Measurements from ENCODE around the gene CGA. TPM values are rescaled to one million over a fixed set of nuclear protein-coding genes. Genes with fewer than 3 reads are reported as not detected.

Gene CGA
- total and polyA plus RNA-seq, 11 donors, result 0.40 to 0.89 (median 0.49) TPM; not detected in 8

DNA sequence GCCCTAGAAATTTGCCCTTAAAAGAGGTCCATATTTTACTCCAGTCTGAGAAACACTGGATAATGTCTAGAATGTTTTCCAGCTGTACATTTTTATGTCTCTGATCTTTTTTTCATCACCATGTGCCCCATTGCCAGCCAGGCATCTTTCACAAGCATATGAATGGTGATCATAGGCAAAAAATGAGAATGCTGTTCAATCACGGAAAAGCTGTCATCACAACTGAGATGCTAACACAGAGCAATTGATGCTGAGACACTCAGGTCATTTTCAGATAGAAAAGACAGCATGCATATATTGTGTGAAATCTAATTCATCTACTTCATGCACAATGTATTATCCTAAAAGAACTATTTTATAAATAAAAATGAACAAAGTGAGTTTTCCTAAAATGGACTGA lies 41.6 kb downstream of the CGA start:
- no peak for ATAC-seq
- intact Hi-C loops (cut with DNase I), result no loop called here
- Histone ChIP-seq H3K9me3 (no peaks in the 10 kb centered on the region), H3K4me1 (no peaks in the 10 kb centered on the region), H3K27me3 (peaks cover 0 to 6% (median 0%) of the 10 kb centered on the region in 9 donors), H3K4me3 (no peak overlapping the region), H3K27ac (no peak overlapping the region), H3K36me3 (no peaks in the 10 kb centered on the region)
- 41 to 51% (median 45%) methylated on average over 1 of the region's 1 CpG for WGBS, 4 donors
- no peak for DNase-seq
- TF ChIP-seq POLR2A (IDR thresholded peaks at IDR 0.05), result no peak
- TF ChIP-seq, protein P1, sequence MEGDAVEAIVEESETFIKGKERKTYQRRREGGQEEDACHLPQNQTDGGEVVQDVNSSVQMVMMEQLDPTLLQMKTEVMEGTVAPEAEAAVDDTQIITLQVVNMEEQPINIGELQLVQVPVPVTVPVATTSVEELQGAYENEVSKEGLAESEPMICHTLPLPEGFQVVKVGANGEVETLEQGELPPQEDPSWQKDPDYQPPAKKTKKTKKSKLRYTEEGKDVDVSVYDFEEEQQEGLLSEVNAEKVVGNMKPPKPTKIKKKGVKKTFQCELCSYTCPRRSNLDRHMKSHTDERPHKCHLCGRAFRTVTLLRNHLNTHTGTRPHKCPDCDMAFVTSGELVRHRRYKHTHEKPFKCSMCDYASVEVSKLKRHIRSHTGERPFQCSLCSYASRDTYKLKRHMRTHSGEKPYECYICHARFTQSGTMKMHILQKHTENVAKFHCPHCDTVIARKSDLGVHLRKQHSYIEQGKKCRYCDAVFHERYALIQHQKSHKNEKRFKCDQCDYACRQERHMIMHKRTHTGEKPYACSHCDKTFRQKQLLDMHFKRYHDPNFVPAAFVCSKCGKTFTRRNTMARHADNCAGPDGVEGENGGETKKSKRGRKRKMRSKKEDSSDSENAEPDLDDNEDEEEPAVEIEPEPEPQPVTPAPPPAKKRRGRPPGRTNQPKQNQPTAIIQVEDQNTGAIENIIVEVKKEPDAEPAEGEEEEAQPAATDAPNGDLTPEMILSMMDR (IDR thresholded peaks at IDR 0.05), result no peak

DNA sequence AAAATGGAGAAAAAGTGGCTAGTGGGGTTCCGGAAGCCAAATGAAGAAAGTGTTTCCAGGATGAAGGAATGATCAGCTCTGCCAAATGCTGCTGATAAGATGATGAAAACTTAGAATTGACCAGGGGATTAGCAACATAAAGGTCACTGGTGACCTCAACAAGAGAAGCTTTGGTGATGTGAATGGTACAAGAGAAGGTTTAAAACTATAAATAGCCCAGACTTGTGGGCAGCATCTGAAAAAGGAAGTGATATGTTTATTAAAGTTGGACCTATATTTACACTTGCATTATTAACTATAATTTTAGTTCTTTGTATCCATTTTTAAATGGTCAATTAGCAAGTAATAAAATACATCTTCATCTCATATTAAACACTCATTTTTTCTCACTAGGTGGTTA lies 45.1 kb downstream of the CGA start:
- H3K4me1 ChIP-seq, result no peaks in the 10 kb centered on the region
- WGBS, 4 donors, result 74 to 84% (median 79%) methylated on average over 1 of the region's 1 CpG
- no peaks in the 10 kb centered on the region for H3K36me3 ChIP-seq
- H3K4me3 ChIP-seq, result no peak overlapping the region
- no peak for TF ChIP-seq POLR2A (IDR thresholded peaks at IDR 0.05)
- TF ChIP-seq, protein P1 (IDR thresholded peaks at IDR 0.05), result no peak
- H3K9me3 ChIP-seq, result no peaks in the 10 kb centered on the region
- ATAC-seq (peak in 1 of 4 donors; percentile 50), DNase-seq (no peak)
- intact Hi-C loops (cut with DNase I), result no loop called here
- H3K27me3 ChIP-seq, result peaks cover 0 to 3% (median 0%) of the 10 kb centered on the region in 9 donors
- H3K27ac ChIP-seq, result no peak overlapping the region

DNA sequence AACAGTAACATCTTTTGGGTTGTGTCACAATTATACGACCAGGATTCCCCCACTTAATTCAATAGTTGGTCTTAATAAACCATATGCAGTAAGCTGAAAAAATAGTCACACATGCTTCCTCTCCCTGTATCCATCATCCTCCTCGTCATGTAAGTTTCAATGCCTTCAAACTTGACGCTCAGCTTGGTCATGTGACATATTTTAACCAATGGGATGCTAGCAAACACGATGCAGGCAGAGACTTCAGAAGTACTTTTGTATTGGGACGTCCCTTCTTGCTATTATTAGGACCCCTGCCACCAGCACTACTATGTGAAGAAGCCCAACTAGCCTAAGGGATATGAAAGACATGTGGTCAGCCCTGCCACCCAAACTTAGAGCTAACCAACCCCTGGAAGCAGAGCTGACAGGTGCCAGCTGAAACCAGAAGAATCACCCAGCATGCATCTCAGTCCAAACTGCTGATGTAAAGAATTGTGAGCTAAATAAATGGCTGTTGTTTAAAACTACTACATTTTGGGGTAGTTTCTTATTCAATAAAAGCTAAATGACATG lies 49.3 kb downstream of the CGA start:
- 47 to 68% (median 60%) methylated on average over 5 of the region's 5 CpGs for WGBS, 4 donors
- intact Hi-C loops (cut with DNase I), result no loop called here
- Histone ChIP-seq H3K27ac (no peak overlapping the region), H3K4me1 (no peaks in the 10 kb centered on the region), H3K9me3 (peaks cover 0 to 9% (median 0%) of the 10 kb centered on the region in 12 donors), H3K27me3 (no peaks in the 10 kb centered on the region), H3K36me3 (no peaks in the 10 kb centered on the region), H3K4me3 (no peak overlapping the region)
- ATAC-seq (no peak), DNase-seq (no peak)
- TF ChIP-seq, protein P1 (IDR thresholded peaks at IDR 0.05), result no peak
- TF ChIP-seq POLR2A (IDR thresholded peaks at IDR 0.05), result no peak

DNA sequence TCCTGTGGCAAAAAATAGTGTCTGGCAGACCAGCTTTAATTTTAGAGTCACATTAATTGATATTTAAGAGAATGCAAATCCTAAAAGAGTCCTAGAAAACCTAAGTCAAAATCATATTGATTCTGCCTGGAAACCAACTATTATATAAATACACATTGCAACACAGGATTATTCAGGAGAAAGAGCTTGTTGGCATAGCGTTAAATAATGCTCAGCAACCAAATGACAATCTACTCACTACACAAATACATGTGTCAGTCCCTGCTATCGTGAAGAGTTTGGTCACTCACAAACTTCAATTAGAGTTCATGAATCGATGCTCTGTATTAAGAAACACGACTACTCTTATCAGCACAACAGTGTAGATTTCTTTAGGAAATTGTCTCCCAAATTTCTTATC lies 54.2 kb downstream of the CGA start:
- ATAC-seq, result no peak

More for the DNA sequence above, 54.2 kb downstream of the CGA start:
- Histone ChIP-seq H3K27ac (no peak overlapping the region), H3K36me3 (no peaks in the 10 kb centered on the region), H3K4me1 (no peaks in the 10 kb centered on the region), H3K9me3 (peaks cover 0 to 9% (median 0%) of the 10 kb centered on the region in 12 donors), H3K27me3 (no peaks in the 10 kb centered on the region), H3K4me3 (no peak overlapping the region)
- intact Hi-C loops (cut with DNase I), result no loop called here
- WGBS, 4 donors, result 71 to 87% (median 82%) methylated on average over 4 of the region's 4 CpGs
- no peak for TF ChIP-seq POLR2A (IDR thresholded peaks at IDR 0.05)
- TF ChIP-seq, protein P1 (IDR thresholded peaks at IDR 0.05), result no peak
- DNase-seq, result no peak

Other genes starting within 250 kb of the CGA start
- not detected for gene HTR1E, start 157.6 kb downstream of the CGA start, total RNA-seq
- not detected for gene HTR1E, start 157.6 kb downstream of the CGA start, polyA plus RNA-seq
- 10 to 100 TPM; 13.6 to 35.8 (median 28.1) TPM for gene ZNF292, start 60.5 kb upstream of the CGA start, total RNA-seq
- 1 to 10 TPM; 4.0 to 5.6 TPM for gene ZNF292, start 60.5 kb upstream of the CGA start, polyA plus RNA-seq
- gene SMIM8, start 227.5 kb upstream of the CGA start, total RNA-seq, result 10 to 100 TPM in 3 of 9 donors, 1 to 10 TPM in 6; 6.0 to 17.5 (median 9.0) TPM
- 1 to 10 TPM; 5.9 to 9.7 TPM for gene SMIM8, start 227.5 kb upstream of the CGA start, polyA plus RNA-seq
- not detected for gene GJB7, start 234.2 kb upstream of the CGA start, total RNA-seq
- not detected for gene GJB7, start 234.2 kb upstream of the CGA start, polyA plus RNA-seq
- gene C6orf163, start 249.7 kb upstream of the CGA start, total RNA-seq, result 1 to 10 TPM in 7 of 9 donors, under 1 TPM in 2; 0.67 to 3.8 (median 1.7) TPM
- gene C6orf163, start 249.7 kb upstream of the CGA start, polyA plus RNA-seq, result 1 to 10 TPM in 1 of 2 donors, under 1 TPM in 1; 0.50 to 2.5 TPM